ENCODE data around the gene KIFBP. TPM values are rescaled to one million over a fixed set of nuclear protein-coding genes. Genes with fewer than 3 reads are reported as not detected.

KIFBP gene
- total RNA-seq, 1 experiment from 2014 or later, result 44.7 TPM

GRCh38 chr10:69009360-69009759 is 20.8 kb downstream of the KIFBP start:
- no peaks in the 10 kb centered on the region for H3K4me1 Mint-ChIP-seq
- no peak overlapping the region for H4K8ac ChIP-seq (replicated peaks; ENCODE audit: insufficient read length, low read depth, low read length)
- H3K23me2 ChIP-seq (ENCODE audit: insufficient read length, low read depth, low read length, poor library complexity, severe bottlenecking), result no peaks in the 10 kb centered on the region
- no peak overlapping the region for H2BK12ac ChIP-seq (ENCODE audit: insufficient read length, low read depth, low read length)
- H3K79me2 ChIP-seq (ENCODE audit: insufficient read depth, low read length), result no peaks in the 10 kb centered on the region
- TF ChIP-seq CTCF (conservative IDR thresholded peaks at IDR 0.05), result no peak
- peaks cover 4 to 54% (median 53%) of the 10 kb centered on the region in 3 experiments; a peak in 5 of 7 replicates for H3K36me3 Mint-ChIP-seq (ENCODE audit: insufficient read depth in 1 of 3, low read depth in 3 of 3)
- H3K56ac ChIP-seq (ENCODE audit: insufficient read length, low read depth, low read length), result no peak overlapping the region
- H2AK5ac ChIP-seq (ENCODE audit: insufficient read length, low read length), result no peak overlapping the region
- H2AFZ ChIP-seq (ENCODE audit: low read length), result no peak overlapping the region
- H4K20me1 ChIP-seq (ENCODE audit: control insufficient read depth, insufficient read depth, insufficient read length), result no peaks in the 10 kb centered on the region
- no peak for DNase-seq
- H3K9me3 Mint-ChIP-seq, result no peaks in the 10 kb centered on the region
- no peak overlapping the region for H4K5ac ChIP-seq (ENCODE audit: insufficient read length, low read depth, low read length)
- H3K23ac ChIP-seq (ENCODE audit: insufficient read length, low read depth, low read length), result no peak overlapping the region
- H2BK20ac ChIP-seq (ENCODE audit: low read depth, low read length, poor library complexity, severe bottlenecking), result no peak overlapping the region
- H3T11ph ChIP-seq (ENCODE audit: low read length), result no peak overlapping the region
- no peaks in the 10 kb centered on the region for H3K79me1 ChIP-seq (ENCODE audit: insufficient read depth, low read depth, low read length, poor library complexity, severe bottlenecking)
- H3K9ac ChIP-seq (ENCODE audit: extremely low read depth, insufficient read length, low read length), result no peak overlapping the region
- H3K9me3 ChIP-seq (ENCODE audit: control insufficient read depth, low read depth, low read length), result no peaks in the 10 kb centered on the region
- H3K27ac ChIP-seq (ENCODE audit: insufficient read length, low read depth, low read length), result no peak overlapping the region
- H3K27me3 Mint-ChIP-seq (ENCODE audit: low read depth), result no peaks in the 10 kb centered on the region
- no peak overlapping the region for H3K27ac Mint-ChIP-seq
- no peak overlapping the region for H2BK5ac ChIP-seq (ENCODE audit: insufficient read length, low read length)
- no peak overlapping the region for H3K4me3 Mint-ChIP-seq
- no CpG with 5 or more reads among the region's 2 CpGs for WGBS (ENCODE audit: extremely low coverage, insufficient read length, low lambda C conversion rate)
- H3K27me3 ChIP-seq (ENCODE audit: insufficient read depth, low read length), result no peaks in the 10 kb centered on the region
- no peak overlapping the region for H2BK15ac ChIP-seq (ENCODE audit: low read depth, low read length)
- no peak overlapping the region for H3K4ac ChIP-seq (ENCODE audit: low read depth, low read length)
- no peak overlapping the region for H4K91ac ChIP-seq (ENCODE audit: insufficient read length, low read depth, low read length)
- H3K4me2 ChIP-seq (ENCODE audit: insufficient read depth, insufficient read length, low read length), result no peak overlapping the region
- H3K14ac ChIP-seq (ENCODE audit: insufficient read depth, low read length), result no peak overlapping the region
- no peak overlapping the region for H2BK120ac ChIP-seq (ENCODE audit: low read depth, low read length, poor library complexity, severe bottlenecking)
- H3K4me1 ChIP-seq (ENCODE audit: insufficient read depth, low read length), result no peaks in the 10 kb centered on the region
- no peak overlapping the region for H3K18ac ChIP-seq (ENCODE audit: insufficient read length, low read depth, low read length)
